ENCODE results near the gene SH3GL2. TPM values are rescaled to one million over a fixed set of nuclear protein-coding genes. Genes with fewer than 3 reads are reported as not detected.

Gene SH3GL2
- total and polyA plus RNA-seq, 2 donors (not counting 1 experiment from before 2014, with no cell fraction given), result not detected

DNA sequence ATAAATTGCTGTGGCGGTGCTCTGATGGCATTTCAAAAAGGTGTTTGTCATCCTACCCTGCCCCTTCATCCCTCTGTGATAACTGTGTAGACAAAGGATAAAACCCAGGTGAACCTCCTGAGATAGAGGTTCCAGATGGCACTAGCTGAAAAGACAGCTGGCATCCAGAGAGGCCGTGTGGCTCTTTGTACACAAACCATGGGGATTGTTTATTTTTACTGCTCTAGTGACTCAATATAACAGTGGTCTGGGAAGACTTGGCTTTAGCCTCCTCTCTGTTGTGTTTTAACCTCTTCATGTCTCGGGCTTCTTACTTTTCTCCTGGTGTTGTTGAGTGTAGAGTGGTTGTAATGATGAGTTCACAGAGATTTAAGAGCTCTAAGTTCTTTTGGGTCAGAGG lies 48.8 kb downstream of the SH3GL2 start:
- H3K4me3 Mint-ChIP-seq, result no peak overlapping the region
- intact Hi-C loops (cut with micrococcal nuclease), result no loop called here
- H3K27ac Mint-ChIP-seq, result no peak overlapping the region
- no peaks in the 10 kb centered on the region for H3K27me3 Mint-ChIP-seq
- ATAC-seq (ENCODE audit: low read depth), result no peak
- H3K27ac ChIP-seq (ENCODE audit: low read length in 2 of 2), result no peak overlapping the region
- H3K79me2 ChIP-seq (ENCODE audit: control insufficient read depth, insufficient read depth, low read length), result no peaks in the 10 kb centered on the region
- peaks cover 4% of the 10 kb centered on the region for H3K9me3 Mint-ChIP-seq (ENCODE audit: insufficient read depth)
- H4K20me1 ChIP-seq (ENCODE audit: control insufficient read depth, insufficient read depth, low read length, poor library complexity, severe bottlenecking), result no peaks in the 10 kb centered on the region
- TF ChIP-seq, protein P1, sequence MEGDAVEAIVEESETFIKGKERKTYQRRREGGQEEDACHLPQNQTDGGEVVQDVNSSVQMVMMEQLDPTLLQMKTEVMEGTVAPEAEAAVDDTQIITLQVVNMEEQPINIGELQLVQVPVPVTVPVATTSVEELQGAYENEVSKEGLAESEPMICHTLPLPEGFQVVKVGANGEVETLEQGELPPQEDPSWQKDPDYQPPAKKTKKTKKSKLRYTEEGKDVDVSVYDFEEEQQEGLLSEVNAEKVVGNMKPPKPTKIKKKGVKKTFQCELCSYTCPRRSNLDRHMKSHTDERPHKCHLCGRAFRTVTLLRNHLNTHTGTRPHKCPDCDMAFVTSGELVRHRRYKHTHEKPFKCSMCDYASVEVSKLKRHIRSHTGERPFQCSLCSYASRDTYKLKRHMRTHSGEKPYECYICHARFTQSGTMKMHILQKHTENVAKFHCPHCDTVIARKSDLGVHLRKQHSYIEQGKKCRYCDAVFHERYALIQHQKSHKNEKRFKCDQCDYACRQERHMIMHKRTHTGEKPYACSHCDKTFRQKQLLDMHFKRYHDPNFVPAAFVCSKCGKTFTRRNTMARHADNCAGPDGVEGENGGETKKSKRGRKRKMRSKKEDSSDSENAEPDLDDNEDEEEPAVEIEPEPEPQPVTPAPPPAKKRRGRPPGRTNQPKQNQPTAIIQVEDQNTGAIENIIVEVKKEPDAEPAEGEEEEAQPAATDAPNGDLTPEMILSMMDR (IDR thresholded peaks at IDR 0.05), result no peak
- no peak for TF ChIP-seq EZH2 (IDR thresholded peaks at IDR 0.05; ENCODE audit: borderline replicate concordance, insufficient read depth, low read depth, low read length, poor library complexity, severe bottlenecking)
- H3K36me3 ChIP-seq (replicated peaks in 1 of 2; ENCODE audit: control extremely low read depth in 1 of 2, control insufficient read depth in 1 of 2, extremely low read depth in 1 of 2, insufficient read depth in 2 of 2, low read length in 1 of 2), result no peaks in the 10 kb centered on the region
- no peaks in the 10 kb centered on the region for H3K4me1 ChIP-seq (ENCODE audit: control insufficient read depth in 2 of 2, insufficient read depth in 2 of 2, low read length in 2 of 2)
- no peaks in the 10 kb centered on the region for H3K9me3 ChIP-seq (ENCODE audit: control extremely low read depth in 1 of 3, control insufficient read depth in 2 of 3, insufficient read depth in 1 of 3, low read length in 2 of 3)
- POLR2A ChIA-PET, result no interaction called here
- H3K4me2 ChIP-seq (replicated peaks; ENCODE audit: low read depth, low read length, poor library complexity, severe bottlenecking), result no peak overlapping the region
- CTCF ChIA-PET, result no interaction called here
- no peak overlapping the region for H3K9ac ChIP-seq (ENCODE audit: low read length)
- H3K27me3 ChIP-seq (replicated peaks in 1 of 4; ENCODE audit: control extremely low read depth in 1 of 4, control insufficient read depth in 3 of 4, insufficient read depth in 4 of 4, low read length in 3 of 4), result no peaks in the 10 kb centered on the region
- no peaks in the 10 kb centered on the region for H3K4me1 Mint-ChIP-seq
- no peak for DNase-seq
- no peak overlapping the region for H3K4me3 ChIP-seq (ENCODE audit: control extremely low read depth in 1 of 5, extremely low read depth in 1 of 5, insufficient read depth in 1 of 5, low read depth in 2 of 5, low read length in 4 of 5)
- 29% methylated on average over 1 of the region's 3 CpGs for WGBS (ENCODE audit: insufficient coverage)
- H2AFZ ChIP-seq (ENCODE audit: insufficient read depth, low read depth, low read length, poor library complexity, severe bottlenecking), result no peak overlapping the region

DNA sequence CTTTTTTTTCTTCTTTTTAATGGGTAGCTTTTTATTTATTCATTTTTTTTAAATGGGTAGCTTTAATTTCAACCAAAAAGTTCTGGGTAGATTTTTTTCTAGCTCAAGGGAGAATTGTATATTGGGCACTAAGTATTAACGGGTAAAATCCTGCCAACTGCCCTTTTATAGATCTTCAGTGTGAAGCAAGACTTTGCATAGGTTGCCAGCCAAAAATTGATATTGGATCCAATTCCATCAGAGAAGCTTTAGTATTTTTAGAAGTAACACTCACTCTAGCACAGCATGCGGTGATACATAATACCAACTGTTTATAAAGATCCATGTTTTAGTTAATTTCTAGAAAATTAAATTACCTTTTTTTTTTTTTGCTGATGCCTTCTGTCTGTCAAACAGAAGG lies 49.8 kb downstream of the SH3GL2 start:
- no CpG with 5 or more reads among the region's 2 CpGs for WGBS (ENCODE audit: insufficient coverage)
- H3K79me2 ChIP-seq (ENCODE audit: control insufficient read depth, insufficient read depth, low read length), result no peaks in the 10 kb centered on the region
- Mint-ChIP-seq H3K9me3 (ENCODE audit: insufficient read depth) (peaks cover 4% of the 10 kb centered on the region), H3K4me3 (no peak overlapping the region), H3K27ac (no peak overlapping the region), H3K4me1 (no peaks in the 10 kb centered on the region), H3K27me3 (no peaks in the 10 kb centered on the region)
- no peaks in the 10 kb centered on the region for H3K9me3 ChIP-seq (ENCODE audit: control extremely low read depth in 1 of 3, control insufficient read depth in 2 of 3, insufficient read depth in 1 of 3, low read length in 2 of 3)
- no peak overlapping the region for H2AFZ ChIP-seq (ENCODE audit: insufficient read depth, low read depth, low read length, poor library complexity, severe bottlenecking)
- TF ChIP-seq, protein P1 (IDR thresholded peaks at IDR 0.05), result no peak
- no peak for TF ChIP-seq EZH2 (IDR thresholded peaks at IDR 0.05; ENCODE audit: borderline replicate concordance, insufficient read depth, low read depth, low read length, poor library complexity, severe bottlenecking)
- ATAC-seq (ENCODE audit: low read depth) (no peak), DNase-seq (no peak)
- H3K36me3 ChIP-seq (replicated peaks in 1 of 2; ENCODE audit: control extremely low read depth in 1 of 2, control insufficient read depth in 1 of 2, extremely low read depth in 1 of 2, insufficient read depth in 2 of 2, low read length in 1 of 2), result no peaks in the 10 kb centered on the region
- H3K4me2 ChIP-seq (replicated peaks; ENCODE audit: low read depth, low read length, poor library complexity, severe bottlenecking), result no peak overlapping the region
- POLR2A ChIA-PET, result no interaction called here
- H3K9ac ChIP-seq (ENCODE audit: low read length), result no peak overlapping the region
- no peaks in the 10 kb centered on the region for H3K27me3 ChIP-seq (replicated peaks in 1 of 4; ENCODE audit: control extremely low read depth in 1 of 4, control insufficient read depth in 3 of 4, insufficient read depth in 4 of 4, low read length in 3 of 4)
- intact Hi-C loops (cut with micrococcal nuclease), result no loop called here
- no peak overlapping the region for H3K4me3 ChIP-seq (ENCODE audit: control extremely low read depth in 1 of 5, extremely low read depth in 1 of 5, insufficient read depth in 1 of 5, low read depth in 2 of 5, low read length in 4 of 5)
- H3K27ac ChIP-seq (ENCODE audit: low read length in 2 of 2), result no peak overlapping the region
- no peaks in the 10 kb centered on the region for H3K4me1 ChIP-seq (ENCODE audit: control insufficient read depth in 2 of 2, insufficient read depth in 2 of 2, low read length in 2 of 2)
- CTCF ChIA-PET, result no interaction called here
- no peaks in the 10 kb centered on the region for H4K20me1 ChIP-seq (ENCODE audit: control insufficient read depth, insufficient read depth, low read length, poor library complexity, severe bottlenecking)
